Ovary (tissue), 9 donors: ENCODE measurements around the gene IQCK. TPM values are rescaled to one million over a fixed set of nuclear protein-coding genes. Genes with fewer than 3 reads are reported as not detected.

Source experiments
- DNase-seq, 5 donors: peaks; one replicate each; pipeline ENCODE4 v3.0.0-alpha.2; 2019 to 2020
- H3K27ac ChIP-seq, 2 donors: fragments of 200-600 bp; one replicate each; pipeline versions ENCODE4 v1.5.1 to v1.8.0; 2019 to 2022
- H3K27me3 ChIP-seq: fragments of 200-600 bp; one replicate; pipeline ENCODE4 v1.8.0; 2022
- H3K36me3 ChIP-seq: fragments of 200-600 bp; sonication (generic); one replicate; pipeline ENCODE4 v1.5.1; 2019
- H3K4me1 ChIP-seq: one replicate; pipeline ENCODE4 v1.8.1; 2013; ENCODE audit warnings: mild to moderate bottlenecking, moderate library complexity; ENCODE audit not compliant: insufficient read depth
- H3K4me3 ChIP-seq: fragments of 200-600 bp; sonication (generic); one replicate; pipeline ENCODE4 v1.5.1; 2017
- H3K9me3 ChIP-seq, 2 donors: fragments of 200-600 bp in 1 of 2; sonication (generic) in 1 of 2; one replicate each; pipeline versions ENCODE4 v1.5.1 to v1.8.1; 2013 to 2019; ENCODE audit warnings: mild to moderate bottlenecking in 1 of 2, moderate library complexity in 1 of 2
- EP300 ChIP-seq: sonication (generic); formaldehyde crosslinking; IDR thresholded peaks from one replicate; pipeline ENCODE4 v1.6.1; 2017; ENCODE audit warnings: antibody characterized with exemption
- POLR2A ChIP-seq: fragments of 450-650 bp; IDR thresholded peaks from one replicate; pipeline ENCODE4 v1.6.1; 2017; ENCODE audit warnings: antibody characterized with exemption, mild to moderate bottlenecking, moderate library complexity
- WGBS, 3 donors: extraction: QIAGEN DNeasy Blood & Tissue Kit in 1 of 3; methylation state at CpG; one replicate each; pipeline versions ENCODE4 v1.1.5 to v1.1.7; 2013 to 2017; 5-methylcytosine and 5-hydroxymethylcytosine counted together
- intact Hi-C, 4 donors: fragments of 100-400 bp; cut with DNase I; formaldehyde crosslinking; loops; one replicate each; pipeline versions ENCODE4 v1.11.0 to v1.15.1; 2022 to 2023
- polyA plus RNA-seq, 2 donors: library from polyadenylated mRNA; stranded (reverse); fragments of 200-250 nt in 1 of 2; fragments of 350-450 nt in 1 of 2; fragmentation: Illumina TruSeq in 1 of 2; extraction: RNeasy Lipid Tissue Mini Kit (QIAGEN cat#74804) in 1 of 2; gene quantifications; one replicate each; pipeline ENCODE4 v1.2.3, GENCODE V29; 2013 to 2014
- total RNA-seq, 7 donors: library from RNA; depleted of rRNA in 2 of 7; stranded (reverse); fragments of >200 nt in 2 of 7; fragmentation: NEBNext Ultra II Directional in 3 of 7; extraction: Animal tissue kit (Norgen Biotek cat#: 25700) in 3 of 7; gene quantifications; one replicate each; pipeline versions ENCODE4 v1.1.0 to v1.2.4, GENCODE V29; 2016 to 2023
- TF ChIP-seq, protein P1 (sequence below), 3 donors: fragments of 450-650 bp in 2 of 3; fragments of 200-600 bp in 1 of 3; IDR thresholded peaks; one replicate each; pipeline versions ENCODE4 v1.5.1 to v1.8.0; 2016 to 2022; ENCODE audit warnings: antibody characterized with exemption in 3 of 3, mild to moderate bottlenecking in 1 of 3
- donor health status: DM: no; HTN: no; CAD: no; lungs with moderate emphysema.
- donor health status: DM: no; HTN: no; CAD: no.
- donor health status: Bipolar disorder and iron deficiency.
- donor health status: DM: yes; HTN: yes; CAD: no.
- donor health status: DM: no; HTN: no; CAD: no.
- donor health status: DM: yes; HTN: yes; CAD: no.

IQCK gene
- total and polyA plus RNA-seq, 9 donors: 14.3 to 52.8 (median 18.0) TPM

DNA sequence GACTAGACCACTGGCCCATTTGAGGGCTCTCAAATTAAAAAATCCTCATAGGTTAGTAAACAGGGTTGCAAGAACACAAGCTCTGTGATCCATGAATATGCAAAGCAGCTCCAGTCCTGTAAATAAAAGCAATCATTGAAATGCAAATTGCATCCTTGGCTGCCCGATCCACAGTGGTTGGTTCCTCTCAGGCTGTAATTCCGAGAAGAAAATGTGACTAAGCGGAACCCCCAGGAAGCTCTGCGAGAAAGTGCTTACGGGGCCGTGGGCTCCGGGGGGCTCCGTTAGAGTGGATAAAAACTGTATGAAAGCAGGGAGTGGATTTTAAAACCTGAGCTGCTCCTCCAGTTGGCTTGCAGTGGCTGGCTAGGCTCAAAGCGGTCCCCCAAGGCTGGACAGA, 164.1 kb downstream of the IQCK start:
- Histone ChIP-seq H3K27ac (peak overlapping the region in 1 of 2 donors; percentile 36), H3K9me3 (no peaks in the 10 kb centered on the region), H3K4me1 (peaks cover 14% of the 10 kb centered on the region), H3K4me3 (no peak overlapping the region), H3K36me3 (no peaks in the 10 kb centered on the region), H3K27me3 (no peaks in the 10 kb centered on the region)
- TF ChIP-seq EP300 (no peak), POLR2A (no peak)
- TF ChIP-seq, protein P1, sequence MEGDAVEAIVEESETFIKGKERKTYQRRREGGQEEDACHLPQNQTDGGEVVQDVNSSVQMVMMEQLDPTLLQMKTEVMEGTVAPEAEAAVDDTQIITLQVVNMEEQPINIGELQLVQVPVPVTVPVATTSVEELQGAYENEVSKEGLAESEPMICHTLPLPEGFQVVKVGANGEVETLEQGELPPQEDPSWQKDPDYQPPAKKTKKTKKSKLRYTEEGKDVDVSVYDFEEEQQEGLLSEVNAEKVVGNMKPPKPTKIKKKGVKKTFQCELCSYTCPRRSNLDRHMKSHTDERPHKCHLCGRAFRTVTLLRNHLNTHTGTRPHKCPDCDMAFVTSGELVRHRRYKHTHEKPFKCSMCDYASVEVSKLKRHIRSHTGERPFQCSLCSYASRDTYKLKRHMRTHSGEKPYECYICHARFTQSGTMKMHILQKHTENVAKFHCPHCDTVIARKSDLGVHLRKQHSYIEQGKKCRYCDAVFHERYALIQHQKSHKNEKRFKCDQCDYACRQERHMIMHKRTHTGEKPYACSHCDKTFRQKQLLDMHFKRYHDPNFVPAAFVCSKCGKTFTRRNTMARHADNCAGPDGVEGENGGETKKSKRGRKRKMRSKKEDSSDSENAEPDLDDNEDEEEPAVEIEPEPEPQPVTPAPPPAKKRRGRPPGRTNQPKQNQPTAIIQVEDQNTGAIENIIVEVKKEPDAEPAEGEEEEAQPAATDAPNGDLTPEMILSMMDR (IDR thresholded peaks at IDR 0.05): no peak
- 82 to 84% (median 82%) methylated on average over 9 of the region's 9 CpGs for WGBS, 3 donors
- intact Hi-C loops: loop anchor here in 1 of 4 donors (5.0 kb wide), 1 partner anchor 165 kb away; the partner anchor contains the start of genes IQCK and KNOP1
- no peak for DNase-seq

DNA sequence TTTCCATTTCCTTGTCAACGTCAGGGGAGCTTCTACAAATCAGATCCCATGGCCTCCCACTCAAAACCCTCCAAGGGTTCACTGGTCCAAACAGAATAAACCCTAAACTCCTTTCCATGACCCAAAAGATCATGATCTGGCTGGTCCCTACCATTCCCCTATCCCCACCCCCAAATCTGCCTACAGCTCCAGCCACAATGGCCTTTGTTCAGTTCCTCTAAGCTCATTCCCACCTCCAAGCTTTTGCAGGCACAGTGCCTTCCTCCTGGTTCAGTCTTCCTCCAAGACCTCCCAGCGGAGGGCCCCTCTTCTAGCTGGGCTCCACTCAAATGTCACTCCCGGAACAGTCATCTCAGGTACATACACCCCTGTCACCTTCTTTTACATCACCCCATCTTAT, 164.6 kb downstream of the IQCK start:
- peak overlapping the region; percentile 62 for H3K4me3 ChIP-seq
- TF ChIP-seq, protein P1 (IDR thresholded peaks at IDR 0.05): no peak
- no peak for TF ChIP-seq EP300
- TF ChIP-seq POLR2A: no peak
- intact Hi-C loops: loop anchor here in 1 of 4 donors (5.0 kb wide), 1 partner anchor 165 kb away; the partner anchor contains the start of genes IQCK and KNOP1
- WGBS, 3 donors: 81 to 88% (median 81%) methylated on average over 3 of the region's 3 CpGs
- peak overlapping the region; percentile 25 to 36 for H3K27ac ChIP-seq
- no peaks in the 10 kb centered on the region for H3K36me3 ChIP-seq
- no peak for DNase-seq
- peaks cover 14% of the 10 kb centered on the region for H3K4me1 ChIP-seq
- no peaks in the 10 kb centered on the region for H3K27me3 ChIP-seq
- no peaks in the 10 kb centered on the region for H3K9me3 ChIP-seq

DNA sequence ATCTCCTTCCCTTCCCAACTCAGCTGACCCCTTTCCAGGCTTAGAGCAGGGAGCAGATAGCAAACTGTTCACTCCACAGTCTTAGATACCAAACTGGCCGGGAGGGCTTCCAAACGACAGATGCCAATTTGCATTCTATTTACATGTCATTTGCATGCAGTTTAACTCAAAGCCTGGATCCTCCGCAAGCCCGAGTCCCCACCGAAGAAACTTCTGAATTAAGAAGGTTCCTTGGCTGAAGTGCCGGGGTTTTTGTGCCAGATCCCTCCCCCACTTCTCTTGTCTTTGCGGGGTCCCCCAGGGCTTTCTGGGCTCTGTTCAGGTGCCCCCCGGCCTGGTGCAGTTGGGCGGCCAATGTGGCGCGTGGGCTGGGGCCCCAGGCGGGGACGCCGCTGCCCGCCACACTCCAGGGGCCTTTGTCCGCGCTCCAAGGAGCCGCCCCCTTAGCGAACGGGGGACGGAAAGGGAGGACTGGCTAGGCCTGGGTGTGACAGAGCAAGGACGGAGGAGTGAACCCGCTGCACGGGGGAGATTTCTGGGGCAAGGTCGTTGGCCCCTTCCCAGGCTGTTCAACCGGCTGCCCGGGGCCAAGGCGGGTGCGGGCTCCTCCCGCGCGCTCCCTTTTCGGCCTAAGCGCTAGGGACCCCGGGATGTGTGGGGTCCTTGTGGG, 165.4 kb downstream of the IQCK start:
- no peaks in the 10 kb centered on the region for H3K27me3 ChIP-seq
- no peaks in the 10 kb centered on the region for H3K36me3 ChIP-seq
- peak; percentile 42 to 71 (median 66) for DNase-seq
- peak overlapping the region; percentile 62 for H3K4me3 ChIP-seq
- TF ChIP-seq EP300 (no peak), POLR2A (no peak)
- TF ChIP-seq, protein P1 (IDR thresholded peaks at IDR 0.05): no peak
- intact Hi-C loops: loop anchor here in 1 of 4 donors (5.0 kb wide), 1 partner anchor 166 kb away; the partner anchor contains the start of genes IQCK and KNOP1
- H3K9me3 ChIP-seq: no peaks in the 10 kb centered on the region
- H3K27ac ChIP-seq: peak overlapping the region; percentile 36 to 70
- peaks cover 14% of the 10 kb centered on the region for H3K4me1 ChIP-seq
- 0% methylated on average over 35 of the region's 35 CpGs for WGBS, 3 donors

DNA sequence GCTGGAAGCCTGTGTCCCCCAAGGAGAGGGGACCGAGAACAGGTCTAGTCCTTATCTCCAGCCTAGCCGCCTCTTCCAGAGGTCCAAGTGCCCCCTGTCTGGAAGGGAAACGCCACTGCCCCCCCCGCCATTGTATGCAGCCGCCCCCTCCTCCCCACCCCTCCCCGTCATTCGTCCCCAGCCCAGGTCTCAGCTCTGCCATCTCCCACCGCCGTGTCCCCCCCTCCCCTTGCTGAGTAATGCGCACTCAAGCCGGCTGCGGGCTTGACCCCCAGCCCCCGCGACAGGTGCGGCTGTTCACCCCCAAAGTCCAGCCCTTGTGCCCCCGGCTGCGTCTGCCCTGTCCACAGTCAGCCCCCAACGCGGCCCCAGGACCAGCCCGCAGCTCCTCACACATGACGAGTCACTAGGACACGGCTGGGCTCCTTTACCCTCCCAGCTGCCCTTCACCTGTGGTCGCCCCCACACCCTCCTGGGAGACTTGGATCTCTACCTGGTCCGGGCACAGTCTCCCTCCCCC, 166.0 kb downstream of the IQCK start:
- peak; percentile 45 to 66 (median 62) for DNase-seq
- Histone ChIP-seq H3K27me3 (no peaks in the 10 kb centered on the region), H3K9me3 (no peaks in the 10 kb centered on the region), H3K4me1 (peaks cover 14% of the 10 kb centered on the region), H3K36me3 (no peaks in the 10 kb centered on the region), H3K27ac (peak overlapping the region; percentile 36 to 70), H3K4me3 (peak overlapping the region; percentile 62)
- no peak for TF ChIP-seq POLR2A
- no peak for TF ChIP-seq EP300
- TF ChIP-seq, protein P1 (IDR thresholded peaks at IDR 0.05): no peak
- WGBS, 3 donors: 0 to 1% (median 1%) methylated on average over 9 to 24 of the region's 24 CpGs
- intact Hi-C loops: loop anchor here in 2 of 4 donors (2.0 to 5.0 kb wide), 3 partner anchors 167 to 285 kb away; partner anchors contain the start of genes IQCK (in 1 of the 2) and KNOP1 (in 1 of the 2)
